NB4 (cell line): ENCODE measurements around the gene CLEC1A.

Experiments used
- DNase-seq: peaks from one replicate; pipeline ENCODE4 v3.0.0; 2010; ENCODE audit warnings: low read depth
- H3K4me3 ChIP-seq: one replicate; pipeline ENCODE4 v1.5.1; 2011; ENCODE audit warnings: mild to moderate bottlenecking, low read depth, low read length, moderate library complexity
- MYC ChIP-seq: IDR thresholded peaks from 2 replicates; pipeline ENCODE4 v1.6.1; 2011; ENCODE audit warnings: low read depth, low read length
- POLR2A ChIP-seq: IDR thresholded peaks from 2 replicates; pipeline ENCODE4 v1.6.1; 2011; ENCODE audit warnings: mild to moderate bottlenecking; ENCODE audit not compliant: insufficient read length; ENCODE audit errors: extremely low read depth
- TF ChIP-seq, protein P1 (sequence below): IDR thresholded peaks from 2 replicates; pipeline ENCODE4 v1.6.1; 2011; ENCODE audit warnings: low read depth, low read length
- TF ChIP-seq, protein P2 (sequence below): IDR thresholded peaks from one replicate; pipeline ENCODE4 v1.5.1; 2012; ENCODE audit warnings: low read depth, low read length

CLEC1A gene, protein sequence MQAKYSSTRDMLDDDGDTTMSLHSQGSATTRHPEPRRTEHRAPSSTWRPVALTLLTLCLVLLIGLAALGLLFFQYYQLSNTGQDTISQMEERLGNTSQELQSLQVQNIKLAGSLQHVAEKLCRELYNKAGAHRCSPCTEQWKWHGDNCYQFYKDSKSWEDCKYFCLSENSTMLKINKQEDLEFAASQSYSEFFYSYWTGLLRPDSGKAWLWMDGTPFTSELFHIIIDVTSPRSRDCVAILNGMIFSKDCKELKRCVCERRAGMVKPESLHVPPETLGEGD

DNA sequence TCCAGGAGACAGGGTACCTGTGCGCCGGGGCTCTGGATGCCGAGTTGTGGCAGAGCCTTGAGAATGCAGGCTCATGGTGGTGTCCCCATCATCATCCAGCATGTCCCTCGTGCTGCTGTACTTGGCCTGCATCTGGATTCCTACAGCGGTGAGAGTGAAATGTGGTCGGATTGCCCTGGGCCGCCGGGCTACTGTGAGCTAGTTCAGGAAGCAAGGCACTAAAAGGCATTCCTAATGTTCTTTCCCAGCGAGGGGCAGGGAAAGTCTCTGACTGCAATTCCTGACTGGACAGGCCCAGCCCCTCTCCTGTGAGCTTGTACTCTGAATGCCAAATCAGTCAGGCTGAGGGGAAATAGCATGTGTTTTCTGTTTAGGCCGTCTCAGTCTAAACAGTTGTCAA lies at the start of gene CLEC1A:
TSS of gene CLEC1A (minus strand) at position 195 of the 400 bp plus-strand sequence. CDS start at position 132, 63 bp downstream.
- DNase-seq, result no peak
- TF ChIP-seq POLR2A (no peak), MYC (no peak)
- TF ChIP-seq, protein P1, sequence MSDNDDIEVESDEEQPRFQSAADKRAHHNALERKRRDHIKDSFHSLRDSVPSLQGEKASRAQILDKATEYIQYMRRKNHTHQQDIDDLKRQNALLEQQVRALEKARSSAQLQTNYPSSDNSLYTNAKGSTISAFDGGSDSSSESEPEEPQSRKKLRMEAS, result no peak
- TF ChIP-seq, protein P2, sequence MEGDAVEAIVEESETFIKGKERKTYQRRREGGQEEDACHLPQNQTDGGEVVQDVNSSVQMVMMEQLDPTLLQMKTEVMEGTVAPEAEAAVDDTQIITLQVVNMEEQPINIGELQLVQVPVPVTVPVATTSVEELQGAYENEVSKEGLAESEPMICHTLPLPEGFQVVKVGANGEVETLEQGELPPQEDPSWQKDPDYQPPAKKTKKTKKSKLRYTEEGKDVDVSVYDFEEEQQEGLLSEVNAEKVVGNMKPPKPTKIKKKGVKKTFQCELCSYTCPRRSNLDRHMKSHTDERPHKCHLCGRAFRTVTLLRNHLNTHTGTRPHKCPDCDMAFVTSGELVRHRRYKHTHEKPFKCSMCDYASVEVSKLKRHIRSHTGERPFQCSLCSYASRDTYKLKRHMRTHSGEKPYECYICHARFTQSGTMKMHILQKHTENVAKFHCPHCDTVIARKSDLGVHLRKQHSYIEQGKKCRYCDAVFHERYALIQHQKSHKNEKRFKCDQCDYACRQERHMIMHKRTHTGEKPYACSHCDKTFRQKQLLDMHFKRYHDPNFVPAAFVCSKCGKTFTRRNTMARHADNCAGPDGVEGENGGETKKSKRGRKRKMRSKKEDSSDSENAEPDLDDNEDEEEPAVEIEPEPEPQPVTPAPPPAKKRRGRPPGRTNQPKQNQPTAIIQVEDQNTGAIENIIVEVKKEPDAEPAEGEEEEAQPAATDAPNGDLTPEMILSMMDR, result no peak
- H3K4me3 ChIP-seq, result no peak within 1 kb of the TSS

DNA sequence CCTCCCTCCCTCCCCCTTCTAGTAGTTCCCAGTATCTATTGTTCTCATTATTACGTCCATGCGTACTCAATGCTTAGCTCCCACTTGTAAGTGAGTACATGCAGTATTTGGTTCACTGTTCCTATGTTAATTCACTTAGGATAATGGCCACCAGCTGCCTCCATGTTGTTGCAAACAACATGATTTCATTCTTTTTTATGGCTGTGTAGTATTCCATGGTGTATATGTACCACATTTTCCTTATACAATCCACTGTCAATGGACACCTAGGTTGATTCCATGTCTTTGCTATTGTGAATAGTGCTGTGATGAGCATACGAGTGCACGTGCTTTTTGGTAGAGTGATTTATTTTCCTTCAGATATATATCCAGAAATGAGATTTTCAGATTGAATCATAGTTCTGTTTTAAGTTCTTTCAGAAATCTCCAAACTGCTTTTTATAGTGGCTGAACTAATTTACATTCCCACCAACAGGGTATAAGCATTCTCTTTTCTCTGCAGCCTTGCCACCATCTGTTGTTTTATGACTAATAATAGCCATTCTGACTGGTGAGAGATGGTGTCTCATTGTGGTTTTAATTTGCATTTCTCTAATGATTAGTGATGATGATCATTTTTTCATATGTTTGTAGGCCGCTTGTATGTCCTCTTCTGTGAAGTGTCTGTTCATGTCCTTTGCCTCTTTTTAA lies 49.1 kb upstream of the CLEC1A start:
- no peak overlapping the region for H3K4me3 ChIP-seq
- TF ChIP-seq, protein P2, result no peak
- TF ChIP-seq MYC (no peak), POLR2A (no peak)
- TF ChIP-seq, protein P1, result no peak
- DNase-seq, result no peak

DNA sequence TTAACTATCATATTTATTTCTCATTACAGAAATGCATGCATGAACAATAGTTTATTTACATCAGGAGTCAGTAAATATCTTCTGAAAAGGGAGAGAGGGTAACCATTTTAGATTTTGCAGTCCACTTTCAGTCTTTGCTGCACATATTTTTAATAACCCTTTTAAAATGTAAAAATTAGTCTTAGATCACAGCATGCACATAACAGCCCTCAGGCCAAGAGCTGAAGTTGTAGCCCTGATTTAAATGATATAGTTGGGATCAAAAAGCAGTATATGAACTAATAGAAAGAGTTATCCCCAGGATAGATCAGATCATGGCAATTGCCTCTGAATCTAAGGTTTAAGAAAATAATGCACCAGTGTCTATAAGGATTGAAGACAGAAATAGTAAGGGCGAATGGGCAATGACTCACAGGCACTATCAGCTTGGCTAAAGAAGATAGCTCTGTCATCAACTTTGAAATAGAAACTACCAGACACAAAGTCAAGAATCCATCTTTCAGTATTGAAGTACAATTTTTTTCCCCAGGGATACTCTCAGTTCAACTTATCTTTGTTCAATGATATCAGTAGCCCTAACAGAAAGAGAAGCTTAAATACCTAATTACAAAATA lies 44.3 kb upstream of the CLEC1A start:
- no peak overlapping the region for H3K4me3 ChIP-seq
- DNase-seq, result no peak
- TF ChIP-seq, protein P2, result no peak
- TF ChIP-seq, protein P1, result no peak
- TF ChIP-seq POLR2A, result no peak
- no peak for TF ChIP-seq MYC

DNA sequence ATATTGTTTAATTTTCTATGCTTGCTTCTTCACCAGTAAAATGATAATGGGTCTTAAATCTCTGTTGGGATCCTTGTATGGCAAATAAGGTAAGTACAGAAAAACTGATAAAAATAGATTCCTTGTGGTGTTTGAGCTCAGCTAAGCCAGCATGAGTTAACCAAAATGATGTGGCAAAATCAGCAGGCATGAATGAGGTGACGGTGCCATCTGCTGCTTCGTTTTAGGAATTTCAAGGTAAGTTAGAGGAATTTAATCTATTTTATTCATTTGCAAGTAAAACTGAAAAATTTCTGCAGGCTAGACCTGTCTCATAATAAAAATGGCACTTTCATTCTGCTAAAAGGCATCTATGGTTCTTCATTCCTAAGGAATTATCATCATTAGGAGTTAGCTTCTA lies 41.2 kb upstream of the CLEC1A start:
- TF ChIP-seq, protein P2, result no peak
- TF ChIP-seq MYC (no peak), POLR2A (no peak)
- TF ChIP-seq, protein P1, result peak; percentile 27; the same call in 1 of the 2 replicates
- peak; percentile 79 for DNase-seq
- H3K4me3 ChIP-seq, result no peak overlapping the region

DNA sequence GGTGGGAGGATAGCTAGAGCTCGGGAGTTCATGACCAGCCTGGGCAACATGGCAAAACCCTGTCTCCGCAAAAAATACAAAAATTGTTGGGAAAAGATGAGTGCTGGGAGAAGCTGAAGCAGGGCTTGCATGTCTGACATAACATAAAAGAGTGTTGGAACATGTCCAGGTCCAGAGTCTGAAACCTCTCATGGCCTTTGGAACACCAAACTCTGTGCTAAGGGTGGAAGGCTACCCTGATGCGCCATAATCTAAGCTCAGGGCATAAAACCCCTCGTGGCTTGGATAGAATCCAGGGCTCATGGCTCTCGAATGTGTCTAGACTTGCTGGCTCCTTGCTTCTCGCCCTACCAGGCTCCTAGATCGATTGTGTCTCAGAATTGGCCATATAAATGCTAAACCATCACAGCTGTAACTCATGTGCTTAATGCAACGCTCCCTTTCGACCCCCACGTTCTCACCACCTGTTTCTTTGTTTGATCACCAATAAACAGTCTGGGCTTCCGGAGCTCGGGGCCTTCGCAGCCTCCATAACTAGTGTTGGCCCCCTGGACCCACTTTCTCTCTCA lies 37.9 kb upstream of the CLEC1A start:
- DNase-seq, result no peak
- no peak overlapping the region for H3K4me3 ChIP-seq
- TF ChIP-seq, protein P1, result no peak
- TF ChIP-seq MYC, result no peak
- TF ChIP-seq POLR2A, result no peak
- TF ChIP-seq, protein P2, result no peak
